ENCODE data around the gene FAM151A.

DNA sequence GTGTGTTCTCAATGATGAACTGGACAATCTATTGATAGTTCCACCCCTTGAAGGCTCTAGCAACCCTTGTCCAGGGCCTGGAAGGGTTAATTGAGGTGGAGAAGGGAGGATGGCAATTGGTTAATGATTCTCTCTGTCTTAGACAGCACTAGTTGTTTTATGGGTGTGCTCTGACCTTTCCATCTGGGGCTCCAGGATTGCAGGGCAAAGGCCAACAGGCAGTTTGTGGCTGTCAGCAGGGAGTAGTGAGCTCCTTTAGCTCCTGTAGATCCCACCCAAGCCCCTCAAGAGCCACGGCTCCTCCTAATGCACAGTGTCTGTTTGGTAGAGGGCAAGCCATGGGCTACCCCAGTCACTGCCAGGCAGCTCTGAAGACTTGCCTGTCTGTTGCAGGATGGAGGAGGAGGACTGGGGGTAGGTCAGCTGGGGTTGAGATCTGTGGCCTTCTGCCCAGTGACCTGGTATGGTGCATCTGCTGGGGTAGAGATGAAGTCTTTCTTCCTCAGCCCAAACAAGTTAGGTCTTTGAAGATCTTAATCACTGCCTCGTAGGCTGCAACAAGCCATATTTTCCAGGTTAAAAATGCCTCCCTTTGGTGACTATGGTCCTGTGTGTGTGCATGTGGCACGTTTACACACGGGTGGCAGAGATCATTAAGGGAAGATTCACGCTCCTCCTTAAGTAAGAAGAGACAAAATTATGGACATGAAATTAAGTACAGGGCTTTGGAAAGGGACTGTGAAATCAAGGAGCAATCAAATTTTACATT, 26.0 kb upstream of the FAM151A start:
- TF ChIP-seq, protein P1, sequence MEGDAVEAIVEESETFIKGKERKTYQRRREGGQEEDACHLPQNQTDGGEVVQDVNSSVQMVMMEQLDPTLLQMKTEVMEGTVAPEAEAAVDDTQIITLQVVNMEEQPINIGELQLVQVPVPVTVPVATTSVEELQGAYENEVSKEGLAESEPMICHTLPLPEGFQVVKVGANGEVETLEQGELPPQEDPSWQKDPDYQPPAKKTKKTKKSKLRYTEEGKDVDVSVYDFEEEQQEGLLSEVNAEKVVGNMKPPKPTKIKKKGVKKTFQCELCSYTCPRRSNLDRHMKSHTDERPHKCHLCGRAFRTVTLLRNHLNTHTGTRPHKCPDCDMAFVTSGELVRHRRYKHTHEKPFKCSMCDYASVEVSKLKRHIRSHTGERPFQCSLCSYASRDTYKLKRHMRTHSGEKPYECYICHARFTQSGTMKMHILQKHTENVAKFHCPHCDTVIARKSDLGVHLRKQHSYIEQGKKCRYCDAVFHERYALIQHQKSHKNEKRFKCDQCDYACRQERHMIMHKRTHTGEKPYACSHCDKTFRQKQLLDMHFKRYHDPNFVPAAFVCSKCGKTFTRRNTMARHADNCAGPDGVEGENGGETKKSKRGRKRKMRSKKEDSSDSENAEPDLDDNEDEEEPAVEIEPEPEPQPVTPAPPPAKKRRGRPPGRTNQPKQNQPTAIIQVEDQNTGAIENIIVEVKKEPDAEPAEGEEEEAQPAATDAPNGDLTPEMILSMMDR (IDR thresholded peaks at IDR 0.05; ENCODE audit: low read length), result no peak
- no peak for TF ChIP-seq EZH2 (optimal IDR thresholded peaks at IDR 0.05; ENCODE audit: low read depth, low read length)
